ENCODE data around the gene KNDC1.
A peak's percentile ranks its signal among the peaks of the same experiment; 100 is the strongest.

The KNDC1 gene

GRCh38 chr10:133117036-133117687 lies 42.9 kb upstream of the KNDC1 start:
- H3K4me3 Mint-ChIP-seq: no peak overlapping the region
- no peaks in the 10 kb centered on the region for H3K9me3 Mint-ChIP-seq
- H3K4me1 Mint-ChIP-seq (ENCODE audit: low read depth in 2 of 2): no peaks in the 10 kb centered on the region
- DNase-seq (no peak), ATAC-seq (replicated peaks) (no peak)
- H3K27ac Mint-ChIP-seq: no peak overlapping the region
- no peaks in the 10 kb centered on the region for H3K36me3 Mint-ChIP-seq (ENCODE audit: insufficient read depth)
- peaks cover 0 to 6% of the 10 kb centered on the region in 2 donors for H3K27me3 Mint-ChIP-seq

- Mint-ChIP-seq H3K36me3 (ENCODE audit: insufficient read depth) (no peaks in the 10 kb centered on the region), H3K4me3 (no peak overlapping the region), H3K4me1 (ENCODE audit: low read depth in 2 of 2) (peaks cover 3% of the 10 kb centered on the region in 2 donors), H3K27me3 (peaks cover 0 to 1% of the 10 kb centered on the region in 2 donors), H3K9me3 (no peaks in the 10 kb centered on the region), H3K27ac (no peak overlapping the region)
- DNase-seq (no peak), ATAC-seq (replicated peaks) (no peak)
Measured at GRCh38 chr10:133117688-133118071, 42.3 kb upstream of the KNDC1 start.

GRCh38 chr10:133121479-133121878 lies 38.5 kb upstream of the KNDC1 start:
- Mint-ChIP-seq H3K4me1 (ENCODE audit: low read depth in 2 of 2) (peaks cover 10% of the 10 kb centered on the region in 2 donors), H3K27me3 (peaks cover 6 to 29% of the 10 kb centered on the region in 2 donors), H3K36me3 (ENCODE audit: insufficient read depth) (no peaks in the 10 kb centered on the region), H3K9me3 (no peaks in the 10 kb centered on the region), H3K27ac (no peak overlapping the region), H3K4me3 (no peak overlapping the region)
- ATAC-seq (replicated peaks) (no peak), DNase-seq (no peak)

- Mint-ChIP-seq H3K36me3 (ENCODE audit: insufficient read depth) (no peaks in the 10 kb centered on the region), H3K4me1 (ENCODE audit: low read depth in 2 of 2) (peaks cover 10% of the 10 kb centered on the region in 2 donors), H3K27me3 (peaks cover 6 to 29% of the 10 kb centered on the region in 2 donors), H3K9me3 (no peaks in the 10 kb centered on the region), H3K27ac (no peak overlapping the region), H3K4me3 (peak overlapping the region in 1 of 2 donors; percentile 43)
- DNase-seq (no peak), ATAC-seq (replicated peaks) (no peak)
Measured at GRCh38 chr10:133122171-133122935, 37.7 kb upstream of the KNDC1 start.

- ATAC-seq (replicated peaks) (no peak), DNase-seq (no peak)
- Mint-ChIP-seq H3K4me1 (ENCODE audit: low read depth in 2 of 2) (peaks cover 10% of the 10 kb centered on the region in 2 donors), H3K27me3 (peaks cover 6 to 29% of the 10 kb centered on the region in 2 donors), H3K27ac (no peak overlapping the region), H3K4me3 (peak overlapping the region; percentile 21 to 43), H3K36me3 (ENCODE audit: insufficient read depth) (no peaks in the 10 kb centered on the region), H3K9me3 (no peaks in the 10 kb centered on the region)
Measured at GRCh38 chr10:133123050-133123745, 36.8 kb upstream of the KNDC1 start.

- peaks cover 6 to 29% of the 10 kb centered on the region in 2 donors for H3K27me3 Mint-ChIP-seq
- no peak overlapping the region for H3K4me3 Mint-ChIP-seq
- no peak for ATAC-seq (replicated peaks)
Measured at GRCh38 chr10:133123746-133124356, 36.2 kb upstream of the KNDC1 start.

GRCh38 chr10:133124357-133125211 lies 35.4 kb upstream of the KNDC1 start:
- Mint-ChIP-seq H3K4me3 (no peak overlapping the region), H3K27me3 (peaks cover 6 to 29% of the 10 kb centered on the region in 2 donors), H3K4me1 (ENCODE audit: low read depth in 2 of 2) (peaks cover 10% of the 10 kb centered on the region in 2 donors), H3K9me3 (no peaks in the 10 kb centered on the region), H3K36me3 (ENCODE audit: insufficient read depth) (no peaks in the 10 kb centered on the region), H3K27ac (no peak overlapping the region)
- ATAC-seq (replicated peaks) (no peak), DNase-seq (no peak)

More at GRCh38 chr10:133123746-133124356, 36.2 kb upstream of the KNDC1 start:
- Mint-ChIP-seq H3K4me1 (ENCODE audit: low read depth in 2 of 2) (peaks cover 10% of the 10 kb centered on the region in 2 donors), H3K9me3 (no peaks in the 10 kb centered on the region), H3K36me3 (ENCODE audit: insufficient read depth) (no peaks in the 10 kb centered on the region), H3K27ac (no peak overlapping the region)
- no peak for DNase-seq

GRCh38 chr10:133125901-133126300 lies 34.1 kb upstream of the KNDC1 start:
- H3K36me3 Mint-ChIP-seq (ENCODE audit: insufficient read depth): no peaks in the 10 kb centered on the region
- H3K4me3 Mint-ChIP-seq: no peak overlapping the region
- H3K4me1 Mint-ChIP-seq (ENCODE audit: low read depth in 2 of 2): peaks cover 10% of the 10 kb centered on the region in 2 donors
- no peaks in the 10 kb centered on the region for H3K9me3 Mint-ChIP-seq
- H3K27ac Mint-ChIP-seq: no peak overlapping the region
- no peak for ATAC-seq (replicated peaks)
- no peak for DNase-seq
- peaks cover 6 to 29% of the 10 kb centered on the region in 2 donors for H3K27me3 Mint-ChIP-seq

GRCh38 chr10:133126431-133127290 lies 33.4 kb upstream of the KNDC1 start:
- Mint-ChIP-seq H3K9me3 (no peaks in the 10 kb centered on the region), H3K4me1 (ENCODE audit: low read depth in 2 of 2) (peaks cover 10% of the 10 kb centered on the region in 2 donors), H3K27ac (no peak overlapping the region), H3K4me3 (no peak overlapping the region), H3K36me3 (ENCODE audit: insufficient read depth) (no peaks in the 10 kb centered on the region), H3K27me3 (peaks cover 6 to 29% of the 10 kb centered on the region in 2 donors)
- ATAC-seq (replicated peaks): no peak
- DNase-seq: no peak

GRCh38 chr10:133127291-133128125 lies 32.5 kb upstream of the KNDC1 start:
- H3K27me3 Mint-ChIP-seq: peaks cover 6 to 29% of the 10 kb centered on the region in 2 donors
- no peaks in the 10 kb centered on the region for H3K9me3 Mint-ChIP-seq
- peaks cover 9% of the 10 kb centered on the region in 2 donors for H3K4me1 Mint-ChIP-seq (ENCODE audit: low read depth in 2 of 2)
- no peak overlapping the region for H3K27ac Mint-ChIP-seq
- DNase-seq (no peak), ATAC-seq (replicated peaks) (no peak)
- no peaks in the 10 kb centered on the region for H3K36me3 Mint-ChIP-seq (ENCODE audit: insufficient read depth)
- no peak overlapping the region for H3K4me3 Mint-ChIP-seq

All from effector memory CD8-positive, alpha-beta T cell (primary cell).